HG03460 (cell line): Measurements from ENCODE around the gene ELOVL2.

ENCODE experiments used
- ATAC-seq: cut with Tn5 transposase; IDR thresholded peaks from one replicate; pipeline ENCODE4 v1.9.1; 2021; ENCODE audit not compliant: unreplicated experiment

ELOVL2 gene

DNA sequence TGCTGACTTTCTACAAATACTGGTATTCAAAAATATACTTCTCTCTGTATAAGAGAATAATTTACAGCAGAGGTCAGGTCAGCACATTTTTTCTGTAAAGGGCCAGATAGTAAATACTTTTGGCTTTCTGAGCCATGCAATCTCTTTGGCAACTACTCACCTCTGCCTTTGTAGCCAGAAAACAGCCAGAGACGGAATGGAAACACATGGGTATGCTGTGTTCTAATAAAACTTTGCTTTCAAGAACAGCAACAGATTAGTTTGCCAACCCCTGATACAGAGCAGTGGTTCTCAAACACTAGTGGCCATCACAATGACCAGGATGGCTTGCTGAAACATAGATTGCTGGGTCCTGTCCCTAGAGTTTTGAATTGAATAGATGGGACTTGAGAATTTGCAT, 111.0 kb downstream of the ELOVL2 start:
- ATAC-seq, result no peak
